Smooth muscle cell (in vitro differentiated cells): ENCODE measurements around the gene UGT1A7. TPM values are rescaled to one million over a fixed set of nuclear protein-coding genes. Genes with fewer than 3 reads are reported as not detected.

Source experiments
- DNase-seq: peaks from one replicate; lab custom pipeline; 2025; ENCODE audit not compliant: unreplicated experiment; lab: John Stamatoyannopoulos, UW
- H2AFZ ChIP-seq: fragments of 200-600 bp; sonication (generic); 2 replicates; pipeline ENCODE4 v1.6.0; 2016; ENCODE audit warnings: antibody characterized with exemption, low read depth, mild to moderate bottlenecking
- H3F3A ChIP-seq: fragments of 200-600 bp; sonication (generic); 2 replicates; pipeline ENCODE4 v1.6.0; 2017; ENCODE audit warnings: antibody characterized with exemption, low read depth
- H3K27ac ChIP-seq: fragments of 200-600 bp; sonication (generic); 2 replicates; pipeline ENCODE4 v1.5.1; 2016; ENCODE audit warnings: low read depth, mild to moderate bottlenecking
- H3K27me3 ChIP-seq: fragments of 200-600 bp; sonication (generic); 2 replicates; pipeline ENCODE4 v1.6.1; 2016; ENCODE audit warnings: low read depth, mild to moderate bottlenecking
- H3K36me3 ChIP-seq: fragments of 200-600 bp; sonication (generic); 2 replicates; pipeline ENCODE4 v1.5.1; 2016; ENCODE audit warnings: low read depth
- H3K4me1 ChIP-seq: fragments of 200-600 bp; sonication (generic); 2 replicates; pipeline ENCODE4 v1.5.1; 2016; ENCODE audit warnings: low read depth
- H3K4me2 ChIP-seq: fragments of 200-600 bp; sonication (generic); 2 replicates; pipeline ENCODE4 v1.6.0; 2016; ENCODE audit warnings: mild to moderate bottlenecking
- H3K4me3 ChIP-seq: fragments of 200-600 bp; sonication (generic); 2 replicates; pipeline ENCODE4 v1.5.1; 2016; ENCODE audit warnings: mild to moderate bottlenecking
- H3K79me2 ChIP-seq: fragments of 200-600 bp; sonication (generic); 2 replicates; pipeline ENCODE4 v1.6.0; 2016; ENCODE audit warnings: low read depth, mild to moderate bottlenecking
- H3K9ac ChIP-seq: fragments of 200-600 bp; sonication (generic); 2 replicates; pipeline ENCODE4 v1.6.0; 2016; ENCODE audit warnings: low read depth
- H3K9me3 ChIP-seq: fragments of 200-600 bp; sonication (generic); replicated peaks from 2 replicates; pipeline ENCODE4 v1.5.1; 2016; ENCODE audit warnings: low read depth
- H4K20me1 ChIP-seq: fragments of 200-600 bp; sonication (generic); 2 replicates; pipeline ENCODE4 v1.6.0; 2016; ENCODE audit warnings: low read depth
- WGBS: methylation state at CpG from one replicate; pipeline ENCODE4 v1.1.7; 2016; ENCODE audit warnings: low lambda C conversion rate; 5-methylcytosine and 5-hydroxymethylcytosine counted together
- polyA plus RNA-seq: library from polyadenylated mRNA; unstranded; fragments of >200 nt; fragmentation: Nextera tagmentation; extraction: Ambion mirVana; gene quantifications from 2 replicates; pipeline ENCODE4 v1.2.1, GENCODE V29; 2016
- total RNA-seq: library from RNA; depleted of rRNA; stranded (reverse); fragments of >200 nt; gene quantifications from 2 replicates; pipeline ENCODE4 v1.2.3, GENCODE V29; 2014
- TF ChIP-seq, protein P1 (sequence below): fragments of 200-600 bp; sonication (generic); IDR thresholded peaks from 2 replicates; pipeline ENCODE4 v1.5.1; 2017; ENCODE audit warnings: borderline replicate concordance, mild to moderate bottlenecking, antibody characterized with exemption; ENCODE audit not compliant: insufficient read depth, poor library complexity, severe bottlenecking

Gene UGT1A7
- total and polyA plus RNA-seq, 2 experiments from 2014 or later = not detected

- H3K4me2 ChIP-seq = no peak overlapping the region
- TF ChIP-seq, protein P1, sequence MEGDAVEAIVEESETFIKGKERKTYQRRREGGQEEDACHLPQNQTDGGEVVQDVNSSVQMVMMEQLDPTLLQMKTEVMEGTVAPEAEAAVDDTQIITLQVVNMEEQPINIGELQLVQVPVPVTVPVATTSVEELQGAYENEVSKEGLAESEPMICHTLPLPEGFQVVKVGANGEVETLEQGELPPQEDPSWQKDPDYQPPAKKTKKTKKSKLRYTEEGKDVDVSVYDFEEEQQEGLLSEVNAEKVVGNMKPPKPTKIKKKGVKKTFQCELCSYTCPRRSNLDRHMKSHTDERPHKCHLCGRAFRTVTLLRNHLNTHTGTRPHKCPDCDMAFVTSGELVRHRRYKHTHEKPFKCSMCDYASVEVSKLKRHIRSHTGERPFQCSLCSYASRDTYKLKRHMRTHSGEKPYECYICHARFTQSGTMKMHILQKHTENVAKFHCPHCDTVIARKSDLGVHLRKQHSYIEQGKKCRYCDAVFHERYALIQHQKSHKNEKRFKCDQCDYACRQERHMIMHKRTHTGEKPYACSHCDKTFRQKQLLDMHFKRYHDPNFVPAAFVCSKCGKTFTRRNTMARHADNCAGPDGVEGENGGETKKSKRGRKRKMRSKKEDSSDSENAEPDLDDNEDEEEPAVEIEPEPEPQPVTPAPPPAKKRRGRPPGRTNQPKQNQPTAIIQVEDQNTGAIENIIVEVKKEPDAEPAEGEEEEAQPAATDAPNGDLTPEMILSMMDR = no peak
- H2AFZ ChIP-seq = no peak overlapping the region
- no peaks in the 10 kb centered on the region for H3K4me1 ChIP-seq
- H3K27me3 ChIP-seq = no peaks in the 10 kb centered on the region
- no peak overlapping the region for H3K27ac ChIP-seq
- WGBS = 68% methylated on average over 3 of the region's 3 CpGs
- no peaks in the 10 kb centered on the region for H3K9me3 ChIP-seq
- H4K20me1 ChIP-seq = no peaks in the 10 kb centered on the region
- H3K36me3 ChIP-seq = no peaks in the 10 kb centered on the region
- no peak overlapping the region for H3K4me3 ChIP-seq
- H3K9ac ChIP-seq = no peak overlapping the region
- no peaks in the 10 kb centered on the region for H3F3A ChIP-seq
- no peaks in the 10 kb centered on the region for H3K79me2 ChIP-seq
- DNase-seq = no peak
Observed at GRCh38 chr2:233817361-233817911, 135.7 kb downstream of the UGT1A7 start.

GRCh38 chr2:233817995-233818638 is 136.4 kb downstream of the UGT1A7 start:
- WGBS = 97% methylated on average over 11 of the region's 11 CpGs
- no peaks in the 10 kb centered on the region for H3K4me1 ChIP-seq
- H3K27ac ChIP-seq = no peak overlapping the region
- TF ChIP-seq, protein P1 = no peak
- no peaks in the 10 kb centered on the region for H4K20me1 ChIP-seq
- H2AFZ ChIP-seq = no peak overlapping the region
- no peaks in the 10 kb centered on the region for H3K36me3 ChIP-seq
- no peaks in the 10 kb centered on the region for H3K79me2 ChIP-seq
- H3K9ac ChIP-seq = no peak overlapping the region
- H3K27me3 ChIP-seq = no peaks in the 10 kb centered on the region
- H3F3A ChIP-seq = no peaks in the 10 kb centered on the region
- H3K4me3 ChIP-seq = no peak overlapping the region
- no peak overlapping the region for H3K4me2 ChIP-seq
- no peak for DNase-seq
- H3K9me3 ChIP-seq = no peaks in the 10 kb centered on the region

GRCh38 chr2:233818639-233819621 is 137.2 kb downstream of the UGT1A7 start:
- no peaks in the 10 kb centered on the region for H3K27me3 ChIP-seq
- no peak for DNase-seq
- 85% methylated on average over 17 of the region's 17 CpGs for WGBS

More at GRCh38 chr2:233818639-233819621, 137.2 kb downstream of the UGT1A7 start:
- H3K79me2 ChIP-seq = no peaks in the 10 kb centered on the region
- no peak overlapping the region for H3K9ac ChIP-seq
- no peak overlapping the region for H3K4me2 ChIP-seq
- TF ChIP-seq, protein P1 = no peak
- no peaks in the 10 kb centered on the region for H3K36me3 ChIP-seq
- no peaks in the 10 kb centered on the region for H3K9me3 ChIP-seq
- no peaks in the 10 kb centered on the region for H4K20me1 ChIP-seq
- no peak overlapping the region for H2AFZ ChIP-seq
- no peak overlapping the region for H3K27ac ChIP-seq
- no peak overlapping the region for H3K4me3 ChIP-seq
- H3K4me1 ChIP-seq = no peaks in the 10 kb centered on the region
- H3F3A ChIP-seq = no peaks in the 10 kb centered on the region
